ENCODE measurements around the gene DACT3.

DNA sequence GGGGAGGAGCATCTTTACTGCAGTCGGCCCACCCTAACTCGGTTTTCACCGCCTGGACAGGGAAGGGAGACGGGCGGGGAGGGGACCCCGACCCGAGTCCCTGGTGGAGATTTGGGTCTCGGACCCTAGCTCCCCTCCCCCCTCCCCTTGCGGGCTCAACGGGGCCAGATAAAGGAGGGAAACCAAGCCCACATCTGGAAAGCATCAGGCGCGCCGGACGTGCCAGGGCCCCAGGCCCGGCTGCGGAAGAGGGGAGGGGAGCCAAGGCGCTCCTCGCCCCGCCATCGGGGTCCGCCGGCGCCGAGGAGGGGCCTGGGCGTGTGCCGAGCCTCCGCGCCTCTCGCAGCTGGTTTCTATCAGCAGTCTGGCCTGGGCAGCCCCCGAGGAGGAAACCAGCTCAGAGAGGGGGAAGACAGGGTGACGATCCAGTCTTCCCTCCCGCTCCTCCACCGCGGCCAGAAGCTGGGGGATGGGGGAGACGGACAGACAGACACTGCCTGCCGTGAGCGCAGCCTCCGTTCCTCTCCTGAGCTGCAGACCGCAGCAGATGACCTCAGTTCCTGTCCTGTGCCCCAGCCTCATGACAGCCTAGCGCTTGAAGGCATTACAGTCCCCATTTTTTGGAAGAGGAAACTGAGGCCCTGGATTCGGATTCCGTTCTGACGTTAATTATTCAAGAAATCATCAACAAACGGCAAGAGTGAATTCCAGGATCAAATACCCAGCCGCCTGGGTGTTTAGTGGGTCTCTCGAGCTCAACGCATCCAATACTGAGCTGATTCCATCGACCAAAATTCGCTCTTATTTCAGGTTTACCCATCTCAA lies 21.4 kb downstream of the DACT3 start:
- TF ChIP-seq POLR2AphosphoS5 (IDR thresholded peaks at IDR 0.05; ENCODE audit: low read depth, low read length) (no peak), POLR2A (IDR thresholded peaks at IDR 0.05; ENCODE audit: low read depth, low read length) (no peak), TAF1 (IDR thresholded peaks at IDR 0.05; ENCODE audit: low read depth, low read length) (no peak), SPI1 (IDR thresholded peaks at IDR 0.05; ENCODE audit: low read depth, low read length) (no peak), POU2F2 (IDR thresholded peaks at IDR 0.05; ENCODE audit: low read depth, low read length) (no peak)
